DMS53 treated with DMSO at 0.1 percent for 48 hours (cell line): ENCODE results near the gene PAN2.
A peak's percentile ranks its signal among the peaks of the same experiment; 100 is the strongest.
"Not testable (repeated sequence)": the region's sequence is repeated elsewhere in the genome, so short reads cannot be mapped to it uniquely, and the experiment has no call there.

ENCODE experiments used
- DNase-seq: peaks from one replicate; lab custom pipeline; 2025; ENCODE audit not compliant: unreplicated experiment; lab: John Stamatoyannopoulos, UW

Gene PAN2

GRCh38 chr12:56278905-56279304, 54.9 kb downstream of the PAN2 start:
- no peak for DNase-seq

DNA sequence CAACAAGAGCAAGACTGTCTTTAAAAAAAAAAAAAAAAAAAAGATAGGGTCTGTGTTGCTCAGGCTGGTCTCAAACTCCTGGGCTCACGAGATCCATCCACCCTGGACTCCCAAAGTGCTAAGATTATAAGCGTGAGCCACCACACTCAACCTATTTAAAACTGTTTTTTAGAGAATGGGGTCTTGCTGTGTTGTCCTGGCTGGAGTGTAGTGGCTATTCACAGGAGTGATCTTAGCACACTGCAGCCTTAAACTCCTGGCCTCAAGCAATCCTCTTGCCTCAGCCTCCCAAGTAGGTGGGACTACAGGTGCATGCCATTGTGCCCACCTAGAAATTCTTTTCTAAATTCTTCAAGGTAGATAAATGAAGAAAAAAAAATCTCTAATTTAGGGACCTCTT, 59.5 kb downstream of the PAN2 start:
- DNase-seq: no peak

DNA sequence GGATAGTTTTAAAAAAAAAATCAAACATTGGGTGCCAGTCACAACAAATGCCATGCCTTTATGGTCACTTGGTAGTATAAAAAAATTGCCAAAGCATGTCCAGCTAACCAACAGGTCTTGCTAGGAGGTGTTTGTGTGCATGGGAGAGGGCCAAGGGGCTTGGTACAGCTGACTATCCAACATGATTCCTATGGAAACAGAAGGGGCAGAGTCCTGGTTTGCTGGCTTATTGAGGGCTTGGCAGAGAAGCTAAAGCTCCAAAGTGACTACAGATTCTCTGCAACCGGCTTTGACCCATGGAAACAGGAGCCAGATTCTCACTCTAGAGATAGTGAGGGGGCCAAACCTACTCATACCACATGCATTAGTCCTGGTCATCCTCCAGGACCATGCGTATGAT, 61.3 kb downstream of the PAN2 start:
- not testable (repeated sequence) for DNase-seq

GRCh38 chr12:56271031-56271430, 62.8 kb downstream of the PAN2 start:
- no peak for DNase-seq

DNA sequence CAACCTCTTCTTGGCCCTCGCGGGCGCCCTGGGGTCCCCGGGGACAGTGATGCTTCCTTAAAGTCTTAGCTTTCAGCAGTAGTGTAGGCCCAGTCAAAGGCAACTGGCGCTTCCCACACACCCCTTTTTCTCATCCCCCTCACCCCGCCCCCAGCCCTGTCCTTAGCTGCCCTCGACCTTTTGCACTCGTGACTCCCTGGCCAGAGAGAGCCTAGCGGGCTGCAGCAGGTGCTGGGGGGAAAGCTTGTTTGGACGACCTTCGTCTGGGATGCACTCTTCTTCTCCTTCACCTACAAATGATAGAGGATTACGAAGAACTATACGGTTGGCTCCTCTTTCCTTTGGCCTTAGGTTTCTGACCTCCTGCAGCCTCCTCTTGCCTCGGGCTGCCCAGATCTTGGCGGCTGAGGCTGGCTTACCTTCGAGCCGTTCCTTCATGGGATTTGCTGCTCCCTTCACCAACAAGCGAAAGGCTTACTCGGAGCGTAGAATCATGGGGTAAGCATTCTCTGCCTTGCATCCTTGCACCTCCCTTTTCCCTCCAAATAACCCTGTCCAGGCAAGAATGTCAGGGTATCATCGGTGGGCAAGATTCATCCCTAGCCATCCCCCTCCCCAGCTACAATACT, 66.2 kb downstream of the PAN2 start:
- DNase-seq: no peak

DNA sequence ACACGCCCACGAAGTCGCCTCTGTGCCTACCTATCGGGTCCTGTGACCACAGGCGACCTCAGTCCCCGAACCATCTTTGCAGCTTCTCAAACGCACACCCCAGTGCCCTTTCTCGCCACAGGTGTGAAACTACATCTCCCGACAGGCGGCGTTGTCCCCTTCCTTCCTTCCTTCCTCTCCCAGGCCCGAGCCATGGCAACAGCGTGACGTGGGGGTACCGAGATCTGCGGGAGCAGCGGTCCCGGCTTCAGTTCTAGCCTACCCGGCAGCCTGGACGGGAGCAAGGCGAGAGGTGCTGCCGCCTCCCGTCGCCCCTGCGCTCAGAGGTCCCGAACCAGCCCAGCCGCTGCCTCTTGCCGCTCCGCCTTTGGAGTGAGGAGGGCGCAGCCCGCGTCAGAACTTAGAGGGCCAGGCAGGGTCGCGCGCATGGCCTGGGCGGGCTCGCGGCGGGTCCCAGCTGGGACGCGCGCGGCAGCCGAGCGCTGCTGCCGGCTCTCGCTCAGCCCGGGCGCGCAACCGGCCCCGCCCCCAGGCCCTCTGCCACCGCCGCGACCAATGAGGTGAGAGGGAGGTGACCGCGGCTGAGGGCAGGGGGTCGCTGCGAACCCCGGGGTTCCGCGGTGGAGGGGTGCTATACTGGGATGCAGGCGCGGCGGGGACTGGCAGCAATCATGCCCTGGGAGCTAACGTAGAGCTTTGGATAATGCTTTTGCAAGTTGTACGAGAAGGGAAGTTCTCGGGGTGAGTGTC, 66.9 kb downstream of the PAN2 start, which contains the start of gene COQ10A:
Gene COQ10A, plus strand, starts transcription at position 250 of the 750 bp plus-strand sequence. Its CDS starts 177 bp downstream, at position 427.
- DNase-seq: peak; percentile 76
